HepG2 (cell line): ENCODE measurements around the gene PSAPL1. TPM values are rescaled to one million over a fixed set of nuclear protein-coding genes. Genes with fewer than 3 reads are reported as not detected.

Source experiments
- ATAC-seq: fragments of 200-7000 bp; cut with Tn5 transposase; 3 replicates; pipeline ENCODE4 v1.9.1; 2020; ENCODE audit warnings: mild to moderate bottlenecking, moderate library complexity
- BruUV-seq: library from RNA; stranded (reverse); fragments of 400-500 nt; replicated peaks from 2 replicates; lab custom pipeline; 2021; lab: Mats Ljungman, UMichigan
- CTCF ChIA-PET: fragments of 300-600 bp; formaldehyde crosslinking; extraction: SDS; loops from one replicate; lab custom pipeline; 2021; ENCODE audit warnings: low total read pairs, inconsistent platforms, low intra/inter-chr PET ratio; lab: Yijun Ruan, JAX
- POLR2A ChIA-PET: fragments of 350-600 bp; sonication (Branson Sonifier 250); formaldehyde crosslinking; loops from one replicate; lab custom pipeline; 2020; ENCODE audit warnings: antibody characterized with exemption, inconsistent platforms; lab: Yijun Ruan, JAX
- DNase-seq: peaks from one replicate; pipeline ENCODE4 v3.0.0-alpha.2; 2015; ENCODE audit warnings: low spot score
- FAIRE-seq: peaks from 3 replicates; lab custom pipeline; 2011; peaks lifted over from hg19 to GRCh38; lab: Jason Lieb, UNC
- H2AFZ ChIP-seq: one replicate; pipeline ENCODE4 v1.6.1; 2011; ENCODE audit warnings: low read length, inconsistent platforms
- H3K27ac ChIP-seq: fragments of 300-600 bp; 3 replicates; pipeline ENCODE4 v1.8.0; 2011; ENCODE audit warnings: mixed run types, mild to moderate bottlenecking, mixed read lengths, low read length, inconsistent platforms; ENCODE audit not compliant: insufficient read depth; ENCODE audit errors: extremely low read length
- H3K27me3 ChIP-seq, 2 experiments: fragments of 200-600 bp in 1 of 2; 2 replicates in 1 of 2; 3 replicates in 1 of 2; pipeline versions ENCODE4 v1.6.0 to v1.8.0; 2011; ENCODE audit warnings: low read length in 2 of 2, mild to moderate bottlenecking in 2 of 2, moderate library complexity in 2 of 2, inconsistent platforms in 1 of 2; ENCODE audit not compliant: insufficient read depth in 2 of 2, control insufficient read depth in 1 of 2
- H3K36me3 ChIP-seq, 2 experiments: fragments of 200-600 bp in 1 of 2; replicated peaks in 1 of 2; 2 replicates in 1 of 2; 3 replicates in 1 of 2; pipeline versions ENCODE4 v1.5.1 to v1.8.0; 2011; ENCODE audit warnings: low read length in 2 of 2, inconsistent platforms in 1 of 2; ENCODE audit not compliant: insufficient read depth in 2 of 2, control insufficient read depth in 1 of 2
- H3K4me1 ChIP-seq: 2 replicates; pipeline ENCODE4 v1.5.1; 2012; ENCODE audit warnings: low read length, inconsistent platforms; ENCODE audit not compliant: insufficient read depth
- H3K4me2 ChIP-seq: 2 replicates; pipeline ENCODE4 v1.6.0; 2011; ENCODE audit warnings: low read depth, low read length, inconsistent platforms
- H3K4me3 ChIP-seq, 3 experiments: fragments of 200-600 bp in 1 of 3; sonication (generic), shearing (Covaris generic) in 1 of 3; replicated peaks in 1 of 3; 2 replicates each; pipeline ENCODE4 v1.5.1; 2011 to 2016; ENCODE audit warnings: low read length in 3 of 3, inconsistent platforms in 2 of 3, low read depth in 2 of 3, mild to moderate bottlenecking in 2 of 3, control low read depth in 1 of 3, mixed read lengths in 1 of 3; ENCODE audit not compliant: insufficient read depth in 1 of 3
- H3K79me2 ChIP-seq: one replicate; pipeline ENCODE4 v1.6.1; 2011; ENCODE audit warnings: low read length, inconsistent platforms; ENCODE audit not compliant: insufficient read depth
- H3K9ac ChIP-seq: 2 replicates; pipeline ENCODE4 v1.6.0; 2011; ENCODE audit warnings: mild to moderate bottlenecking, low read depth, low read length, inconsistent platforms; ENCODE audit not compliant: insufficient read depth
- H3K9me3 ChIP-seq: 2 replicates; pipeline ENCODE4 v1.5.1; 2012; ENCODE audit warnings: mild to moderate bottlenecking, low read length
- H4K20me1 ChIP-seq: 2 replicates; pipeline ENCODE4 v1.6.0; 2011; ENCODE audit warnings: inconsistent platforms, mild to moderate bottlenecking, low read length, moderate library complexity; ENCODE audit not compliant: insufficient read depth
- EED ChIP-seq: sonication (generic); formaldehyde crosslinking; IDR thresholded peaks from 2 replicates; pipeline ENCODE4 v1.5.0; 2020; ENCODE audit warnings: mild to moderate bottlenecking, missing genetic modification reagents
- GATA4 ChIP-seq: sonication (generic); IDR thresholded peaks from 2 replicates; pipeline ENCODE4 v1.6.1; 2016; ENCODE audit warnings: antibody characterized with exemption, low read depth, borderline replicate concordance
- HMG20A ChIP-seq: IDR thresholded peaks from 2 replicates; pipeline ENCODE4 v1.6.1; 2016; ENCODE audit warnings: borderline replicate concordance
- HNRNPUL1 ChIP-seq: fragments of 200-400 bp; formaldehyde crosslinking; IDR thresholded peaks from 2 replicates; pipeline ENCODE4 v1.6.1; 2017; ENCODE audit warnings: low read depth, mild to moderate bottlenecking, low read length, moderate library complexity
- PRDM15 ChIP-seq: sonication (generic); formaldehyde crosslinking; IDR thresholded peaks from 2 replicates; pipeline ENCODE4 v1.4.0; 2020; ENCODE audit warnings: missing genetic modification reagents
- ZNF451 ChIP-seq: sonication (generic); formaldehyde crosslinking; IDR thresholded peaks from 2 replicates; pipeline ENCODE4 v1.5.0; 2020; ENCODE audit warnings: mild to moderate bottlenecking, missing genetic modification reagents
- ZNF747 ChIP-seq: sonication (generic); formaldehyde crosslinking; IDR thresholded peaks from 2 replicates; pipeline ENCODE4 v1.8.1; 2023; ENCODE audit warnings: missing genetic modification reagents, mild to moderate bottlenecking, borderline replicate concordance
- ZSCAN5A ChIP-seq: sonication (generic); formaldehyde crosslinking; IDR thresholded peaks from 2 replicates; pipeline ENCODE4 v1.8.0; 2022; ENCODE audit warnings: mild to moderate bottlenecking, missing genetic modification reagents, borderline replicate concordance
- ZXDC ChIP-seq: sonication (generic); formaldehyde crosslinking; IDR thresholded peaks from 2 replicates; pipeline ENCODE4 v1.5.0; 2020; ENCODE audit warnings: mild to moderate bottlenecking, missing genetic modification reagents
- WGBS: methylation state at CpG from one replicate; pipeline ENCODE4 v1.1.6; 2017; ENCODE audit warnings: low lambda C conversion rate; 5-methylcytosine and 5-hydroxymethylcytosine counted together
- in situ Hi-C: cut with HindIII; loops from 2 replicates; pipeline ENCODE4 v1.10.0; 2017; ENCODE audit warnings: low pct_unique_long_range_greater_than_20kb; ENCODE audit not compliant: extremely low pct_ligation_motif_present
- intact Hi-C: fragments of 100-400 bp; cut with micrococcal nuclease; formaldehyde crosslinking; loops from one replicate; pipeline ENCODE4 v1.10.0; 2022; ENCODE audit not compliant: unreplicated experiment
- polyA plus RNA-seq, 8 experiments: library from polyadenylated mRNA; depleted of rRNA in 3 of 8; stranded (reverse) in 7 of 8; unstranded in 1 of 8; fragments of >200 nt; fragmentation: Illumina TruSeq in 4 of 8; extraction: Trizol in 4 of 8; gene quantifications; 2 replicates each; pipeline versions ENCODE4 v1.2.1 to v1.2.3, GENCODE V29; 2011 to 2016; ENCODE audit warnings: low read depth in 4 of 8, missing spikeins in 1 of 8, mixed read lengths in 1 of 8; ENCODE audit not compliant: insufficient read depth in 1 of 8
- total RNA-seq, 5 experiments: library from RNA; depleted of rRNA; stranded (reverse); fragments of >200 nt; fragmentation: Illumina TruSeq; extraction: Trizol; gene quantifications; 2 replicates each; pipeline ENCODE4 v1.2.3, GENCODE V29; 2016; ENCODE audit warnings: low read depth in 1 of 5

PSAPL1 gene
- total and polyA plus RNA-seq, 2 of the 13 experiments (the other 11 are each of a cell fraction or from before 2014, with no cell fraction given), result 0.02 to 0.16 TPM

- H3K4me3 ChIP-seq, result no peak overlapping the region
- H3K4me1 ChIP-seq, result no peaks in the 10 kb centered on the region; the same call in 1 of the 2 replicates
- 87% methylated on average over 7 of the region's 15 CpGs for WGBS
- in situ Hi-C loops (no loop called here), intact Hi-C loops (no loop called here)
- no peak for DNase-seq
- no peak for FAIRE-seq
- H3K9ac ChIP-seq, result no peak overlapping the region
- no peak overlapping the region for H3K4me2 ChIP-seq
- no peak for ATAC-seq
- H2AFZ ChIP-seq, result no peak overlapping the region
- no peaks in the 10 kb centered on the region for H3K79me2 ChIP-seq
- H3K9me3 ChIP-seq, result no peaks in the 10 kb centered on the region
- H3K36me3 ChIP-seq, result no peaks in the 10 kb centered on the region
- POLR2A ChIA-PET, result no interaction called here
- no peaks in the 10 kb centered on the region for H4K20me1 ChIP-seq
- BruUV-seq, result no TSS peak
- H3K27me3 ChIP-seq, result peaks cover 0 to 10% of the 10 kb centered on the region in 2 experiments; a peak in 3 of 5 replicates
- H3K27ac ChIP-seq, result no peak overlapping the region
- CTCF ChIA-PET, result no interaction called here
- no peak for TF ChIP-seq HNRNPUL1
- TF ChIP-seq HMG20A (CRISPR knock-in tag), result no peak
- TF ChIP-seq ZNF451 (CRISPR knock-in tag), result no peak
These were observed 7.9 kb upstream of the PSAPL1 start for GRCh38 chr4:7442574-7443162.

GRCh38 chr4:7441201-7441600, 6.5 kb upstream of the PSAPL1 start:
- Histone ChIP-seq H3K4me3 (no peak overlapping the region), H3K79me2 (no peaks in the 10 kb centered on the region), H4K20me1 (no peaks in the 10 kb centered on the region), H2AFZ (no peak overlapping the region), H3K36me3 (no peaks in the 10 kb centered on the region), H3K9me3 (no peaks in the 10 kb centered on the region), H3K27ac (no peak overlapping the region), H3K27me3 (peaks cover 0 to 3% of the 10 kb centered on the region in 2 experiments; a peak in 2 of 5 replicates), H3K4me2 (no peak overlapping the region), H3K4me1 (peaks cover 5% of the 10 kb centered on the region), H3K9ac (no peak overlapping the region)
- FAIRE-seq, result no peak
- CTCF ChIA-PET, result no interaction called here
- in situ Hi-C loops, result no loop called here
- WGBS, result 54% methylated on average over 3 of the region's 7 CpGs
- intact Hi-C loops, result no loop called here
- DNase-seq, result no peak
- no peak; the same call in 2 of the 3 replicates for ATAC-seq
- BruUV-seq, result no TSS peak
- POLR2A ChIA-PET, result no interaction called here
- TF ChIP-seq ZXDC (CRISPR knock-in tag) (no peak), ZNF747 (CRISPR knock-in tag) (no peak), ZSCAN5A (CRISPR knock-in tag) (no peak), GATA4 (no peak), PRDM15 (CRISPR knock-in tag) (no peak), EED (no peak)
